Breast epithelium (tissue), 3 donors: Measurements from ENCODE around the gene COL5A1.

Experiments
- CTCF ChIP-seq, 3 donors: fragments of 450-650 bp; IDR thresholded peaks; one replicate each; pipeline ENCODE4 v1.5.1; 2016 to 2017; ENCODE audit warnings: antibody characterized with exemption in 3 of 3, mild to moderate bottlenecking in 3 of 3, moderate library complexity in 3 of 3
- POLR2A ChIP-seq: fragments of 450-650 bp; IDR thresholded peaks from one replicate; pipeline ENCODE4 v1.6.1; 2016; ENCODE audit warnings: antibody characterized with exemption, mild to moderate bottlenecking, moderate library complexity

- TF ChIP-seq POLR2A (no peak), CTCF (IDR thresholded peaks at IDR 0.05) (no peak)
These were observed 183.0 kb downstream of the COL5A1 start for GRCh38 chr9:134824583-134824982.
